NCI-H187 treated with DMSO at 0.1 percent for 48 hours (cell line): ENCODE data around the gene TMED6.

Experiments used
- DNase-seq: peaks from one replicate; lab custom pipeline; 2025; lab: John Stamatoyannopoulos, UW

The TMED6 gene

GRCh38 chr16:69351309-69352027 is at the start of gene TMED6:
Gene TMED6, minus strand, starts transcription at chr16:69351786. Its CDS starts 33 bp downstream, at chr16:69351753.
- DNase-seq: no peak

GRCh38 chr16:69399361-69399760 is 47.8 kb upstream of the TMED6 start:
- DNase-seq: no peak

GRCh38 chr16:69397821-69398521 is 46.4 kb upstream of the TMED6 start:
- DNase-seq: no peak

GRCh38 chr16:69396187-69397061 is 44.8 kb upstream of the TMED6 start:
- DNase-seq: no peak

GRCh38 chr16:69395859-69396186 is 44.2 kb upstream of the TMED6 start:
- DNase-seq: no peak

GRCh38 chr16:69393898-69394849 is 42.6 kb upstream of the TMED6 start:
- DNase-seq: no peak

GRCh38 chr16:69386596-69386995 is 35.0 kb upstream of the TMED6 start:
- DNase-seq: no peak

GRCh38 chr16:69384974-69385373 is 33.4 kb upstream of the TMED6 start:
- DNase-seq: no peak

- DNase-seq: no peak
Measured at GRCh38 chr16:69382421-69382820, 30.8 kb upstream of the TMED6 start.

GRCh38 chr16:69381231-69381630 is 29.6 kb upstream of the TMED6 start:
- no peak for DNase-seq

- DNase-seq: no peak
Measured at GRCh38 chr16:69378760-69379159, 27.2 kb upstream of the TMED6 start.

GRCh38 chr16:69378036-69378435 is 26.4 kb upstream of the TMED6 start:
- no peak for DNase-seq

GRCh38 chr16:69376393-69377059 is 24.9 kb upstream of the TMED6 start:
- no peak for DNase-seq

GRCh38 chr16:69373019-69373418 is 21.4 kb upstream of the TMED6 start:
- DNase-seq: no peak

GRCh38 chr16:69371564-69371963 is 20.0 kb upstream of the TMED6 start:
- DNase-seq: no peak

- no peak for DNase-seq
Measured at GRCh38 chr16:69368866-69369265, 17.3 kb upstream of the TMED6 start.

- no peak for DNase-seq
Measured at GRCh38 chr16:69367980-69368379, 16.4 kb upstream of the TMED6 start.

GRCh38 chr16:69366431-69366830 is 14.8 kb upstream of the TMED6 start:
- DNase-seq: no peak

- DNase-seq: no peak
Measured at GRCh38 chr16:69365901-69366300, 14.3 kb upstream of the TMED6 start.

- no peak for DNase-seq
Measured at GRCh38 chr16:69364088-69364487, 12.5 kb upstream of the TMED6 start.

- no peak for DNase-seq
Measured at GRCh38 chr16:69363281-69363717, 11.7 kb upstream of the TMED6 start.
